GM21717 (cell line): Measurements from ENCODE around the gene VGLL2.

Experiments used
- ATAC-seq: cut with Tn5 transposase; IDR thresholded peaks from one replicate; pipeline ENCODE4 v1.9.1; 2021; ENCODE audit warnings: mild to moderate bottlenecking, moderate library complexity; ENCODE audit not compliant: unreplicated experiment

VGLL2 gene

DNA sequence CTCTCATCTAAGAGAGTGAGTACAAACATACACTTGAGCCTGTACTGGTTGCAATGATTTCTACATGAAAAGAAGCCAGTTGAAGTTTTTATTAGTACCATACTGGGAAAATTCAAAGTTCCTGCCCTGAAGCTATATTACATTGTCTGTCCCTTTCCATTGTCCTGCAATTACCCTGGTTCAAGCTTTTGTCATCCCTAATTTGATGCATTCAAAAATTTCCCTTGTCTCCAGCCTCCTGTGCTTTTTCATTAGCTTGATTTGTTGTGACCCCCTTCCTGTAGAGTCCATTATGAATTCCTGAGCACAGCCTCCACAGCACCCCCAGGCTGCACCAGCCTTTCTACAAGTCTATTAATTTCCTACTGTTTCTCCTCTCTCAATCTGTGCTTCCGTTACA is 46.4 kb downstream of the VGLL2 start:
- no peak for ATAC-seq

DNA sequence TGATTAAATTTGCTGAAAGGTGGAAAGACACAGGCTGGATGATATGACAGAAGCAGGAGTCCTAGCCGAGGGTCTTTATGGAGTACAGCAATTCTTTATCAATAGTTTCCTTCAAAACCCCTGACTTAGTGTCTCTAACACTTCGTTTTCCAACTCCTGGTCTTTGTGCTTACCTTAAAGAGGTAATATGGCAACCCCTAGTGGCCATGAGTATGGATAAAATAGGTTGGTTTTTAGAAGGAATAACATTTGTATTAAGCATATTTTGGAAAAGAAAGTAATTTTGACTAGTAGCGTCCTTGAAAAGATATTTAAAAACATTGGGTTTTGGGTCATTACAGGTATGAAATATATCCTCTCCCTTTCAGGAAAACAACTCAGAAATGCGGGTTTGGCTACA is 51.9 kb downstream of the VGLL2 start:
- ATAC-seq: no peak
